Panc1 (cell line): Measurements from ENCODE around the gene MTF2. TPM values are rescaled to one million over a fixed set of nuclear protein-coding genes. Genes with fewer than 3 reads are reported as not detected.

Experiments
- ATAC-seq: fragments of 200-7000 bp; cut with Tn5 transposase; 2 replicates; pipeline ENCODE4 v1.9.1; 2020; ENCODE audit warnings: mild to moderate bottlenecking, moderate library complexity
- BruUV-seq: library from RNA; stranded (reverse); fragments of 400-500 nt; replicated peaks from 2 replicates; lab custom pipeline; 2021; lab: Mats Ljungman, UMichigan
- CTCF ChIA-PET: fragments of 300-600 bp; sonication (Branson Sonifier 250); formaldehyde crosslinking; loops from one replicate; lab custom pipeline; 2022; ENCODE audit warnings: antibody characterized with exemption; lab: Charles Lee
- POLR2A ChIA-PET: fragments of 300-600 bp; sonication (Branson Sonifier 250); formaldehyde crosslinking; loops from one replicate; lab custom pipeline; 2022; ENCODE audit warnings: antibody characterized with exemption; lab: Charles Lee
- DNase-seq: peaks from one replicate; pipeline ENCODE4 v3.0.0-alpha.2; 2010; ENCODE audit warnings: low read depth, low spot score
- H3K27ac ChIP-seq: 2 replicates; pipeline ENCODE4 v1.5.1; 2011; ENCODE audit warnings: mild to moderate bottlenecking, low read length, inconsistent platforms
- H3K27me3 ChIP-seq: fragments of 200-500 bp; sonication (Bioruptor generic); 2 replicates; pipeline ENCODE4 v1.6.0; 2014; ENCODE audit warnings: low read length, inconsistent platforms; ENCODE audit not compliant: control insufficient read depth, insufficient read depth
- H3K36me3 ChIP-seq: fragments of 200-500 bp; sonication (Bioruptor generic); 2 replicates; pipeline ENCODE4 v1.5.1; 2014; ENCODE audit warnings: inconsistent platforms, mild to moderate bottlenecking, low read length, moderate library complexity; ENCODE audit not compliant: control insufficient read depth, insufficient read depth
- H3K4me1 ChIP-seq: 2 replicates; pipeline ENCODE4 v1.5.1; 2011; ENCODE audit warnings: inconsistent platforms, mild to moderate bottlenecking, low read length, moderate library complexity; ENCODE audit not compliant: control insufficient read depth, insufficient read depth
- H3K4me3 ChIP-seq, 2 experiments: 2 replicates each; pipeline ENCODE4 v1.5.1; 2011 to 2012; ENCODE audit warnings: low read depth in 2 of 2, low read length in 2 of 2, mild to moderate bottlenecking in 2 of 2, inconsistent platforms in 1 of 2, moderate library complexity in 1 of 2
- H3K9me3 ChIP-seq: fragments of 200-500 bp; sonication (Bioruptor generic); 2 replicates; pipeline ENCODE4 v1.5.1; 2014; ENCODE audit warnings: low read depth, mild to moderate bottlenecking, inconsistent platforms, low read length, moderate library complexity; ENCODE audit not compliant: control insufficient read depth, insufficient read depth
- CTCF ChIP-seq: fragments of 450-650 bp; IDR thresholded peaks from 2 replicates; pipeline ENCODE4 v1.5.1; 2017; ENCODE audit warnings: mild to moderate bottlenecking
- POLR2AphosphoS5 ChIP-seq: IDR thresholded peaks from 2 replicates; pipeline ENCODE4 v1.6.1; 2012; ENCODE audit warnings: mild to moderate bottlenecking, low read depth, low read length, moderate library complexity
- REST ChIP-seq, 2 experiments: IDR thresholded peaks; 2 replicates each; pipeline ENCODE4 v1.6.1; 2011 to 2012; ENCODE audit warnings: low read depth in 2 of 2, control low read depth in 1 of 2, low read length in 1 of 2, mild to moderate bottlenecking in 1 of 2, moderate library complexity in 1 of 2; ENCODE audit not compliant: insufficient read depth in 1 of 2
- SIN3A ChIP-seq: IDR thresholded peaks from 2 replicates; pipeline ENCODE4 v1.6.1; 2012; ENCODE audit warnings: low read depth, mild to moderate bottlenecking, low read length, moderate library complexity, borderline replicate concordance; ENCODE audit not compliant: insufficient read depth
- TCF7L2 ChIP-seq: IDR thresholded peaks from 2 replicates; pipeline ENCODE4 v1.6.1; 2011; ENCODE audit warnings: mild to moderate bottlenecking, low read depth, low read length, inconsistent platforms
- in situ Hi-C: cut with HindIII; loops from 2 replicates; pipeline ENCODE4 v1.10.0; 2016; ENCODE audit warnings: low sequenced_read_pairs, low pct_unique_long_range_greater_than_20kb
- intact Hi-C: fragments of 100-400 bp; cut with micrococcal nuclease; formaldehyde crosslinking; loops from one replicate; pipeline ENCODE4 v1.10.0; 2022; ENCODE audit not compliant: unreplicated experiment
- total RNA-seq: library from RNA; stranded (reverse); gene quantifications from one replicate; pipeline ENCODE4 v1.2.1, GENCODE V29; 2021; ENCODE audit not compliant: unreplicated experiment

MTF2 gene
- total RNA-seq, 1 experiment from 2014 or later = 24.8 TPM

- in situ Hi-C loops = no loop called here
- Histone ChIP-seq H3K4me3 (no peak overlapping the region), H3K27ac (no peak overlapping the region), H3K36me3 (peaks cover 16% of the 10 kb centered on the region; the same call in 1 of the 2 replicates), H3K9me3 (no peaks in the 10 kb centered on the region), H3K27me3 (no peaks in the 10 kb centered on the region), H3K4me1 (no peaks in the 10 kb centered on the region; the same call in 1 of the 2 replicates)
- ChIA-PET POLR2A (no interaction called here), CTCF (no interaction called here)
- no peak for TF ChIP-seq POLR2AphosphoS5
- TF ChIP-seq REST (IDR thresholded peaks at IDR 0.05; ENCODE audit: insufficient read depth in 1 of 2, low read depth in 2 of 2, low read length in 1 of 2) = no peak
- TF ChIP-seq TCF7L2 = no peak
- no peak for TF ChIP-seq SIN3A
- TF ChIP-seq CTCF = no peak
- DNase-seq (no peak), ATAC-seq (no peak)
- no TSS peak for BruUV-seq
- intact Hi-C loops = no loop called here
These were observed 58.7 kb downstream of the MTF2 start for GRCh38 chr1:93137604-93138292.

GRCh38 chr1:93140106-93140505, 61.0 kb downstream of the MTF2 start:
- Histone ChIP-seq H3K27me3 (no peaks in the 10 kb centered on the region), H3K27ac (no peak overlapping the region), H3K4me1 (no peaks in the 10 kb centered on the region; the same call in 1 of the 2 replicates), H3K4me3 (no peak overlapping the region), H3K36me3 (peaks cover 16% of the 10 kb centered on the region; the same call in 1 of the 2 replicates), H3K9me3 (no peaks in the 10 kb centered on the region)
- intact Hi-C loops = no loop called here
- CTCF ChIA-PET = no interaction called here
- BruUV-seq = no TSS peak
- POLR2A ChIA-PET = no interaction called here
- in situ Hi-C loops = no loop called here
- DNase-seq (no peak), ATAC-seq (no peak)
- TF ChIP-seq POLR2AphosphoS5 = no peak
- no peak for TF ChIP-seq TCF7L2
- no peak for TF ChIP-seq SIN3A
- TF ChIP-seq CTCF = no peak
- no peak for TF ChIP-seq REST (IDR thresholded peaks at IDR 0.05; ENCODE audit: insufficient read depth in 1 of 2, low read depth in 2 of 2, low read length in 1 of 2)
